ENCODE measurements around the gene PRKAR2B.

DNA sequence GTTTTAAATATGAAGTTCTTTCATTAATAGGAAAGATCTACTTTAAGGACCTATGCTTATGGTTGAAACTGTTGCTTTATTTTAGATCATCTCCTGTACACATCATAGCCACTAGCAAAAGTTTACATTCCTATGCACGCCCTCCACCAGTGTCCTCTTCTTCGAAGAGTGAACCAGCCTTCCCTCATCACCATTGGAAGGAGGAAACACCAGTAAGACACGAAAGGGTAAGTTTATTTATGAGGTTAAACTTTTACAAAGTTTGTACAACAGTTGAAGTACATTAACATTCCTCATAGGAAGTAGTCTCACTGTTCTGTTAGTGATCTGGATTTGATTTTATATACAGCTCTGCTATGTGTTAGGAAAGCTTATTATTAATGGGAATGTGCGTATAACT, 141.2 kb downstream of the PRKAR2B start:
- TF ChIP-seq, protein P1, sequence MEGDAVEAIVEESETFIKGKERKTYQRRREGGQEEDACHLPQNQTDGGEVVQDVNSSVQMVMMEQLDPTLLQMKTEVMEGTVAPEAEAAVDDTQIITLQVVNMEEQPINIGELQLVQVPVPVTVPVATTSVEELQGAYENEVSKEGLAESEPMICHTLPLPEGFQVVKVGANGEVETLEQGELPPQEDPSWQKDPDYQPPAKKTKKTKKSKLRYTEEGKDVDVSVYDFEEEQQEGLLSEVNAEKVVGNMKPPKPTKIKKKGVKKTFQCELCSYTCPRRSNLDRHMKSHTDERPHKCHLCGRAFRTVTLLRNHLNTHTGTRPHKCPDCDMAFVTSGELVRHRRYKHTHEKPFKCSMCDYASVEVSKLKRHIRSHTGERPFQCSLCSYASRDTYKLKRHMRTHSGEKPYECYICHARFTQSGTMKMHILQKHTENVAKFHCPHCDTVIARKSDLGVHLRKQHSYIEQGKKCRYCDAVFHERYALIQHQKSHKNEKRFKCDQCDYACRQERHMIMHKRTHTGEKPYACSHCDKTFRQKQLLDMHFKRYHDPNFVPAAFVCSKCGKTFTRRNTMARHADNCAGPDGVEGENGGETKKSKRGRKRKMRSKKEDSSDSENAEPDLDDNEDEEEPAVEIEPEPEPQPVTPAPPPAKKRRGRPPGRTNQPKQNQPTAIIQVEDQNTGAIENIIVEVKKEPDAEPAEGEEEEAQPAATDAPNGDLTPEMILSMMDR (conservative IDR thresholded peaks at IDR 0.05 in 1 of 2, IDR thresholded peaks at IDR 0.05 in 1 of 2; ENCODE audit: low read depth in 1 of 2, low read length in 2 of 2): no peak
- TF ChIP-seq EZH2 (IDR thresholded peaks at IDR 0.05; ENCODE audit: low read length, missing control alignments): no peak
